K562 treated with DMSO at 1 percent for 4 hours (cell line): ENCODE data around the gene KAZALD1. TPM values are rescaled to one million over a fixed set of nuclear protein-coding genes. Genes with fewer than 3 reads are reported as not detected.

Experiments used
- total RNA-seq: library from RNA; unstranded; fragments of 300-600 nt; gene quantifications from 2 replicates; pipeline ENCODE4 v1.2.3, GENCODE V29; 2022; ENCODE audit not compliant: insufficient read depth

The KAZALD1 gene
- 13.4 and 16.8 TPM in 2 replicates for total RNA-seq

DNA sequence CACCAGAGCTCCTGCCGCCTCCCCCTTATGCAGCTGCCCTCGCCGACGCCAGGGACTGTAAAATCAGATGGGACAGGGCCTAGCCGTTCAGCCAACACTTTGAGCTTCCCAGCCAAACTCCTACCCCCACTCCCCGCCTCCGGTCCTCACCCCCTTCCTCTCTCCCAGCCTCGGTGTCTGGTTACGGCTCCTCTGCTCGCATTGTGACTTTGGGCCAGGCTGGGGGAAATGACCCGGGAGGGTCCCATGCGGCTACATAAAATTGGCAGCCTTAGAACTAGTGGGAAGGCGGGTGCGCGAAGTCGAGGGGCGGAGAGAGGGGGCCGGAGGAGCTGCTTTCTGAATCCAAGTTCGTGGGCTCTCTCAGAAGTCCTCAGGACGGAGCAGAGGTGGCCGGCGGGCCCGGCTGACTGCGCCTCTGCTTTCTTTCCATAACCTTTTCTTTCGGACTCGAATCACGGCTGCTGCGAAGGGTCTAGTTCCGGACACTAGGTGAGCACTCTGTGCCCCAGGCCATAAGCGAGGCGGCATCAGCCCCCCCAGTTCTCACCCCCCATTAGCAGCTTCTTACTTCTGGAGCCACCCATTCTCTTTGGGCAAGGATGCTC is at the start of gene KAZALD1:
Gene KAZALD1, plus strand, starts transcription at position 366 of the 608 bp plus-strand sequence. CDS start 604 bp downstream, outside the sequence.

DNA sequence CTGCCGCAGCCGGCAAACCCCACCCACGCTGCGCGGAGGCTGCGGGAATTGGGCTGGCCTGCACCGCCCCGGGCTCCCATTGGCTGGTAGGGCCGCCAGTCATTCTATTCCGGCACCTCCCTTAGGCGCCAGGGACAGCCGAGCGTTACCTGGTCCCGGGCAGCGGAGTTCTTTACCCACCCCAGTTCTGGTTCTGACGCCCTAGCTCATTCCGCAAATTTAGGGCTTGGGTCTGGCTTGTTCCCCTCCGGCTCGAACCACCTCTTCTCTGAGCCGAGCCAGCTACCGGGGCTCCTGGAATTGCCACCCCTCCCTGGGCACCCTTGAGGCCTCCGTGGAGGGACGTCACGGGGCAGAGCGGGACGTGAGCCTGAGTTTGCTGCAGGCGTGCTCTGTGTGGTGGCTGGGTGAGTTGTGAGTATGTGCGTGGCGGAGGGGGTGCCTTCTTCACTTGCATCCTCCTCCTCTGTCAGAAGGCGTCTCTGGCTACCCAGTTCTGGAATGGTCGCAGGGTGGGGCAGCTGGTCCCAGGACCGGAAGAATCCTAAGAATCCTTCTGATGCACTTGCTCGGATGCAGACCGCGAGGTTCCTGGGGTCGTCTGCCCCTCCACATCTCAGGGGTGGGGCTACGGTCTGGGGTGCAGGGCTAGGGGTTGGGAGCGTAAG is 30.5 kb upstream of the KAZALD1 start, which contains the start of the genes PDZD7 and SFXN3:
Gene PDZD7, minus strand, starts transcription at position 2 of the 668 bp plus-strand sequence. CDS start 910 bp downstream, outside the sequence.
Gene SFXN3, plus strand, starts transcription at position 107 of the 668 bp plus-strand sequence. CDS start 3,461 bp downstream, outside the sequence.

Other genes with a start within 250 kb of the KAZALD1 start
- 7.7 and 13.0 TPM in 2 replicates for gene SLF2, start 149.0 kb upstream of the KAZALD1 start, total RNA-seq
- gene SEMA4G, start 92.5 kb upstream of the KAZALD1 start, total RNA-seq, result 1.4 and 1.5 TPM in 2 replicates
- gene MRPL43, start 74.5 kb upstream of the KAZALD1 start, total RNA-seq, result 39.6 and 47.3 TPM in 2 replicates
- 4.1 and 6.2 TPM in 2 replicates for gene TWNK, start 74.4 kb upstream of the KAZALD1 start, total RNA-seq
- gene LZTS2, start 62.2 kb upstream of the KAZALD1 start, total RNA-seq, result 34.8 and 40.0 TPM in 2 replicates
- 0.46 TPM in 1 of 2 replicates, not detected in the other for gene PDZD7, start 30.9 kb upstream of the KAZALD1 start, total RNA-seq
- gene SFXN3, start 30.8 kb upstream of the KAZALD1 start, total RNA-seq, result 1.3 and 3.2 TPM in 2 replicates
- gene TLX1, start 69.3 kb downstream of the KAZALD1 start, total RNA-seq, result 0.24 and 0.56 TPM in 2 replicates
- gene LBX1, start 167.5 kb downstream of the KAZALD1 start, total RNA-seq, result not detected in 2 replicates